ENCODE results near the gene IRF4. TPM values are rescaled to one million over a fixed set of nuclear protein-coding genes. Genes with fewer than 3 reads are reported as not detected.

Gene IRF4
- total RNA-seq (2014; rRNA removed; shearing (Covaris generic)): 0.29 TPM in 1 of 2 replicates, not detected in the other

GRCh38 chr6:391559-392440 lies at the start of gene IRF4:
TSS of gene IRF4 (plus strand) at chr6:391752. CDS start at chr6:393153, 1,401 bp downstream.
- DNase-seq (ENCODE audit: low spot score): no peak

GRCh38 chr6:341914-342831 lies 49.4 kb upstream of the IRF4 start:
- no peak for DNase-seq (ENCODE audit: low spot score)

- DNase-seq (ENCODE audit: low spot score): no peak
These were observed 48.7 kb upstream of the IRF4 start for GRCh38 chr6:342832-343179.

- DNase-seq (ENCODE audit: low spot score): no peak
These were observed 48.2 kb upstream of the IRF4 start for GRCh38 chr6:343226-343935.

- no peak for DNase-seq (ENCODE audit: low spot score)
These were observed 47.4 kb upstream of the IRF4 start for GRCh38 chr6:343960-344815.

GRCh38 chr6:344816-345340 lies 46.7 kb upstream of the IRF4 start:
- DNase-seq (ENCODE audit: low spot score): no peak

- DNase-seq (ENCODE audit: low spot score): no peak
These were observed 45.7 kb upstream of the IRF4 start for GRCh38 chr6:345747-346385.

GRCh38 chr6:346386-347030 lies 45.0 kb upstream of the IRF4 start:
- DNase-seq (ENCODE audit: low spot score): no peak

- DNase-seq (ENCODE audit: low spot score): no peak
These were observed 44.3 kb upstream of the IRF4 start for GRCh38 chr6:347232-347631.

GRCh38 chr6:347951-348859 lies 43.3 kb upstream of the IRF4 start:
- no peak for DNase-seq (ENCODE audit: low spot score)

GRCh38 chr6:348860-349396 lies 42.6 kb upstream of the IRF4 start:
- DNase-seq (ENCODE audit: low spot score): no peak

GRCh38 chr6:349491-349921 lies 42.0 kb upstream of the IRF4 start:
- DNase-seq (ENCODE audit: low spot score): no peak

- DNase-seq (ENCODE audit: low spot score): no peak
These were observed 41.2 kb upstream of the IRF4 start for GRCh38 chr6:350371-350770.

- DNase-seq (ENCODE audit: low spot score): no peak
These were observed 40.3 kb upstream of the IRF4 start for GRCh38 chr6:351011-351866.

- DNase-seq (ENCODE audit: low spot score): no peak
These were observed 39.7 kb upstream of the IRF4 start for GRCh38 chr6:351867-352289.

- DNase-seq (ENCODE audit: low spot score): no peak
These were observed 39.1 kb upstream of the IRF4 start for GRCh38 chr6:352474-352873.

GRCh38 chr6:352896-353470 lies 38.6 kb upstream of the IRF4 start:
- DNase-seq (ENCODE audit: low spot score): peak; percentile 23

Data from A172 (cell line).